ENCODE results near the gene SMARCA2.
A peak's percentile ranks its signal among the peaks of the same experiment; 100 is the strongest.

The SMARCA2 gene

DNA sequence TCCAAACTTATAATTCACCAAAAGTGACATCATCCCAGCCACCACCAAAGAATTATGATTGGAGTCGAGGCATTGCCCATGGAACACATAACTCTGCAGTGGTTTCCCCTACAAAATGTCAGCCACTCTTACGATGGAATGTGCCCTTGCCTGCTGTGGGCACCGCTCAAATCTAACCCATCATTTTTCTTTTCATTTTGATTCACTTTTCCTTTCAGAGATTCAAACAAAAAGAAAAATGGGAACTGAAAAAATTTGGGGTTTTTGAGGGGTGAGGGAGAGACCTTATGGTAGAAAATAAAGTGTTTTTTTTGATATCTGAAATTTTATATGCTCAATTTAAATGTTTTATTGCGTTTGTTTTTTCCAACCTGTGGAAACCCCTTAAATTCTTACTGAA lies 28.1 kb downstream of the SMARCA2 start:
- no peak for DNase-seq

DNA sequence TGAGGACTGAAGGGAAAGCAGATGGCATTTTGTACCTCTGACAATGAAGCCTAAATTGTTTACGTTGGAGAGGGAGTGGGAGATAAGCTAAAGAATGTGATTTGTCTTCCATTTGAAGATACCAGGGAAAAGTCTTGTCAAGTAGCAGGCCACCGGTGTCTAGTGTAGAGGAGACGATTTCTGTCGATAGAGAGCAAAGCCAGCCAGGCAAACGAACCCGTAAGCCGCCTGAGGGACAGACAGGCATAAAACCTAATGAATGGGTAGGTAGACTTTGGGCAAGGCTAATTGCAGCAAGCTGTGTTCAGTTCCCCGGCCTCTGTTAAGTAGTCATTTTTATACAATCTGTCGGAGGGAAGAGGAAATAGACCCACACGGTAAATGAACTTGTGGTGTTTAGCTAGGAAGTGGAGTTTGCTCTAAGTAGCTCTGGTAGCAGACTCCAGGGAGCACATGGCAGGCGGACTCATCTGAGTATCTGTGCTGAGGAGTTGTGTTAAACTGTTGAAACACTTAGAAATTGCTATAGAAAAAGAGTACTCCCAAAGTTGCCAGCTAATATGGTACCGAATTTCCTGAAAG lies 28.8 kb downstream of the SMARCA2 start:
- DNase-seq: no peak

- DNase-seq: no peak
Measured at GRCh38 chr9:2047144-2047671, 32.1 kb downstream of the SMARCA2 start.

- DNase-seq: no peak
Measured at GRCh38 chr9:2047916-2048315, 32.8 kb downstream of the SMARCA2 start.

DNA sequence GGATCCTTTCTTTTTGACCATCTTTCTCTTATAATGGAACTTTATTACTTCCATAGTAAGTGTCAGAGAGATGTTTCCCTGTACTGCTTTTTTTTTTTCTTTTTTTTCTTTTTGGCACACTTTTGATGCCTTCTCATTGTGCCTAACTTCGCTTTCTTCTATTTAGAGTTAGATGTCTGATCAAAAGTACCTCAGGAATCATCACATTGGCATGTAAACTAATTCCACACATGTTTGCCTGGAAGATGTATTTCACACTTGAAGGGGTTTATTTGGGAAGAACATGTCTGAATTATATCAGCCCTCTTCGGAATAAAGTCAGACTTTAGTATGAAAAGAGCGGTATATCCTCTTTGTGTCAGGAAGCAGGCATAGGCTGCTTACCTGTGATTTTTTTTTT lies 35.1 kb downstream of the SMARCA2 start:
- DNase-seq: no peak

DNA sequence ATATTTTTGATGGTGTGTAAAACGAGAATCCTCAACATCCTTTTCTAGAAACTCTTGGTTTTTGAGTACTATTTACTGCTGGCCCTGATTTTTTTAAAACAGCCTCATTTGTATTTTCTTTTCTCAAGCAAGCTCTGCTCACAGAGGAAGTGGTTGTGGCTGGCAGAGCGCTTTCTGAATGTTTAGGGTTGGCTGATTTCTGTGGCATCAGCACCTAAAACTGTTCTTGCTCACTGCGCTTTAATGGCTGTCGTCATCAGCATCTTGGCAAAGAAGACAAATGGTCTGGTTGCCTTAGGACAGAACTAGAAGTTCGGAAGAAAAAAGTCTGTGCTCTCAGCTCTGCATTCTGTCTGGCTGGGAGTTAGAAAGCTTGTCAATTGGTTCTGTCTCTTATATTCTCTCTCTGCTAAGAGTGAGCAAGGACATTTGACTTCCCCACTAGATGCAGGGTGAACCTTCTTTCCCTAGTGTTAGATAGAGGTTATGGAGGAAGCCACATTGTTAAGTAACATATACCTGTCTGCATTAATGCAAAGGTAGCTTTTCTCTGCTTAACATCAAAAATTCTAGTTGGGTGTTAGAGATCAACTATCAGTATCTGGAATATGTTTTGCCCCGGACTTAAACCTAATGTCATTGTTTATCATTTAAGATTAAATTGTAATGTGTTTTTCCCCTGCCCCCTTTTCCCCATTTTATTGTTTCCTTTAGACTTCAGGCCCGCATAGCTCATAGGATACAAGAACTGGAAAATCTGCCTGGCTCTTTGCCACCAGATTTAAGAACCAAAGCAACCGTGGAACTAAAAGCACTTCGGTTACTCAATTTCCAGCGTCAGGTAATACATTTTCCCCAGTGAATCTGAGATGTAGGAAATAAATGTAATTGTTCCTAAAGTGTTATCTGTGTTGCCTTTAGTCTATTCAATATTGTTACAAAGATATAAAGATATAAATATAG lies 39.0 kb downstream of the SMARCA2 start:
- DNase-seq: peak; percentile 56

GRCh38 chr9:2055203-2055658 lies 40.1 kb downstream of the SMARCA2 start:
- no peak for DNase-seq

DNA sequence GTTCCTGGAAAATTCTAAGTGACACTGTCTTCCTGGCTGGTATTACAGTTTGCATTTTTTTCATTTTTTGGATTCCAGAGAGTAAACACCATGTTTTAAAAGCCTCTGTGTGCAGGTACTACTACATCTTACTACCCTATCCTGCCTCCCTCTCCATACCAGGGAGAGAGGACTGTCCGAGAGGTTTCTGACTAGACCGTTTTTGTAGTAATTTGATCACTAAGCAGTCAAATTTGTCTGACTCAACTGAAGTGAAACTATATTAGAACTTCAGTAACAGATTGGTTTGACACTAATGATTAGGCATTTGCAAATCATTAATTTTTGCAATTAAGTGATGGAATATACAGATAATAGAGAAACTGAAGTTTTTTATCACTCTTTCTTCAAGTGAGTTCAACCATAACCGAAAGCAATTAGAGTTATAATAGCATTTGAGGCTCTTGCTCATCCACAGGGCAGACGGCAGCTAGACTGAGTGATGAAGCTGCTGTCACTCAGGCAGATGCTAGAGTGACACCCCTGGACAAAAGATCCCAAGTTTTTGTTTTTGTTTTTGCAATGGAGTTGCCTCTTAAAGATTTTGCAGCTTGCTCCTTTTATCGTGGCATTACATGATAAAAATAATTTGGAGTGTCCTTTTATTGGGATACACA lies 44.3 kb downstream of the SMARCA2 start:
- no peak for DNase-seq

DNA sequence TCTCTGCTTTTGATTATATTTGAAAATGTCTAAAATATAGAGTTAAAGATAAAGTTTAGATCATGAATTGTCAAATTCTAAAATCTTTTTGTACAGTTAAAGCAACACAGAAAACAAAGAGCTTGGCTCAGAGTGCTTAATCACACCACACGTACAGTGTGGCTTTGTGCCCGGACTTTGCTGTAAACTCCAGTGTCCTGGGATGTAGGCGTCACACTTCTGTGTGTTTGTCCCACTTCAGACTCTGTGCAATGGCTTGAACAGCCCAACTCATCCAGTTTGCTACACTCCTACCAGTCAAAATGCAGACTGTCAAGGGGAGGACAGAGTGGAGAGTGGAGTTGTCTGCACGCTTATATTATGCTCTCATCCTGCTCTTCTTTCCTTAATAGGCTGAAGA lies 45.3 kb downstream of the SMARCA2 start:
- DNase-seq: no peak

GRCh38 chr9:2065704-2066103 lies 50.6 kb downstream of the SMARCA2 start:
- DNase-seq: no peak

- DNase-seq: no peak
Measured at GRCh38 chr9:2066312-2067273, 51.4 kb downstream of the SMARCA2 start.

- no peak for DNase-seq
Measured at GRCh38 chr9:2072752-2073405, 57.7 kb downstream of the SMARCA2 start.

- no peak for DNase-seq
Measured at GRCh38 chr9:2082772-2083171, 67.6 kb downstream of the SMARCA2 start.

DNA sequence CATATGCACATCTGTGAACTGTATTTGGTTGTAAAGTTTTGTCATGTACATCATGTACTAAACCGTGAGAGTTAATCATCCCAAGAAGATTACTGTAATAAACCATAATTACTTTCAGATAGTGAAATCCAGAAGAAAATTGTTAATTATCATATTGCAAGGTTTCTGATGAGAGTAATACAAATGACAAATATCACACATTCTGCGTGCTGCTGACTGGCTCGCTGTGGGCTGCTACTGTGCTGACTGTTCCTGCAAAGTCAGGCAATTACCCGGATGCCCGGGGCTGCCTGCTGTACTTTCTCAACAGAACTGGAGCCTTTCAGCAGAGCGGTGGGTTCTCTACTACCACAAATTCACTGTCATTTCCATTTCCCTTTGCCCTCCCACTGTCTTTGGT lies 68.3 kb downstream of the SMARCA2 start:
- no peak for DNase-seq

DNA sequence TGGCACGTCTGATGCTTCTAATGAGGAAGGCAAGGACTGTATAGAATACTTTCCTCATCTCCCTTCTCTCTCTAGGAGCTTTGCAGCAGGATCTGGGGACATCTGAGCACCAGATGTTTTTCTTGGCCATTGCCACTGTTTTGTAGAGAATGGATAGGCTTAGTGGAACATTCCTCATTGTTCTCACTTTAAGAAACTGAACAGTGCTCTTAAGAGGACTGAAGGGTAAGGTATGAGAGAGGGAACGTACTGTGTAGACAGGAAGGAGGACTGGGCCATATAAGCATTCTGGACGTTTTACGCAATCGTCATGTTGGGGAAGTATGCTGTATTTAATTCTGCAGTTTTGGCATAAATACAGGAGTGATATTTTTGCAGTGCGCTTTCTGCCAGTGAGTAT lies 70.6 kb downstream of the SMARCA2 start:
- DNase-seq: no peak

DNA sequence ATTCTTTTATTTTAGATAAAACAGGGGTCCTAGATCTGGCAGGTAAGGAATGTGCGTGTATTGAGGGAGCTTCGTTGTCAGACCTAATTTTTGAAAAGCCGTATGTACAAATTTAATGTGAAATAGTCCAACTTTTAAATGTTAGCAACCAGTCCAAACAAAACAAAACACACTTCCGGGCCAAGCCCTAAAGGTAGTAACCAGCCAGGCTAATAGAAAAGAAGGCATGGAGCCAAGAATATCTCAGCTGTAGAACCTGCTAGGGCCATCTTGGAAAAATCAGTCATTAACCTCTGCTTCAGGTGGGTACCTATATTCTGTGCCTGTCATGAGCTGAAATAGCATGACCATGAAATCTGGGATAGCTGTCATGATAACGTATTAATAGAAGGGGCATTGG lies 71.0 kb downstream of the SMARCA2 start:
- DNase-seq: no peak

DNA sequence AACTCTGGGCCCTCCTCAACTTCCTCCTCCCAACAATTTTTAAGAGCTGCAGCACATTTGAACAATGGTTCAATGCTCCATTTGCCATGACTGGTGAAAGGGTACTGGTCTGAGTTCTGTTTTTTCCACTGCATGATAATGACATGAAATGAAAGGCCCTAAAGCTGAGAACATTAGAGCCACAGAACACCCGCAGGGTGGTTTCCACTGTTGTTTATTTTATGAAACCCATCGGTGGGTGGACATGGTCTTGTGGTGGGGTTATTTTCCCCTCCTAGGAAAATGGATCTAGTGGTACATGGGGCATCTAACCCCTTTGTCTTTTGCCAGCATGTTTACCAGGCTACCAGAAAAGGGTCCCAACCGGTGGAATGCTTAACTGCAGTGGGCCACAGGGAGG lies 71.8 kb downstream of the SMARCA2 start:
- DNase-seq: no peak

DNA sequence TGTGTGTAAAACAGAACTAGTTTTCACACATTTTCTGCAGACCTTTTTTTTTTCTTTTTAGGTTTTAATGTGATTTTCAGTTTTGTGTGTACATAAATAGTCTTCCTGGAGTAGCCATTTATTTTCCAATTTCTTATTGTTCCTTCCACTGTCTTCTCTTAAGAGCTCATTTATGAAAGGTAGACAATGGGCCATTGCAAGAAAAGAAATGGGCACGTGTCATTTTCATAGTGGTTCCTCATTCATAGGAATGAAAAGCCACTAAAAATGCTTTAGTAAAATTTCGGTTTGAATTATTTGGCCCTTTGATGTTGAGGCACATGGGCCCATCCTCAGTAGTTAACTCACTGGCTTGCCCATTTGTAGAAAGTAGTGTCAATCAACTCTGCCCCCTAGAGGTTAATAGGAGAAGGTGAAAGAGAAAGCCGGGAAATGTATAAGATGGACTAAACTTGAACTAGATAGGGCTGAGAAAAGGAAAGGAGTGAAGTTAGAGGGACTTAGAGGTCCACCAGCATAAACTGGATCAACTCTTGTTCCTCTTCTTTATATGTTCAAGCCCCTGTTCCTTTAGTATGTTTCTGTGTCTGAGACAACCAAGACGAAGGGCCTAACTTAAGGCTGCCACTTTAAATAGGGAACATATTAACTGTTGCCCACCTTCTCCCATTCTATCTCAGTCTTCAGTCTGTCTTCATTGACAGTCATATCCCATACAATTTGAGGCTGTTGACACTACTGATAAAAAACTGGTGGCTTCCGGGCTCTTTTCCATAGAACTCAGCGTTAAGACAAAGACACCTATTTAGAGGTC lies 72.6 kb downstream of the SMARCA2 start:
- DNase-seq: no peak

DNA sequence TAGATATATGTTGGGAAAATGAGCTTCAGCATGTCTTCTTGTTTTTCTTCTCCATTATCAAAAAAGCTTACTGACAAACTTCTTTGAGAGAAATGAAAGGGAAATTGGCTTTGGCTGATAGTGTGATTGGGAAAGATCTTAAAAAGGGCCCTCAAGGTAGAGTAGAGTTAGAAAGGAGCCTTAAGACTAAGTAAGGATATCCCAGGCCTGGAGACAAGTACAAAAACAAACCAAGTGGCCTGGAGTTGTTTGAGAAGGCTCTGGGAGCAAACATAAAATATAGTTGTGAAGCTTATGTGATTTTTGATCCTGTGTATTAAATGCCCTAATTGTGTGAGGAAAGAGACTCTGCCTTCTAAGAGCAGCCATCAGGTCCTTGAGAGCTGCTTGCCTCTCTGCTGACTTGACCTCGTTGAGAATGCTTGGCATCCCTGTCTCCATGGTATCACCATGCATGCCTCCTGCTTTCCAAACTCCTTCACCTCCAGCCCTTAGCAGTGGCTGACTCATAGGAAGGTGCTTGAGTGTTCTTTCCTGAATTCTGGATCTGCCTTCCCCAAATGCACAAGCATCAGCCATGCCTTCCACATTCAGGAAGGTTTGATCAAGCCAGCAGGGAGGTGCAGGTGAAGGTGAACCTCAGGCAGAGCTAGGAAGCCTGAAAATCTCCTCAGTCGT lies 78.9 kb downstream of the SMARCA2 start:
- DNase-seq: no peak

GRCh38 chr9:2096376-2096970 lies 81.3 kb downstream of the SMARCA2 start:
- no peak for DNase-seq

Data from activated T-cell treated with anti-CD3 and anti-CD28 coated beads, Interleukin-2, amount 50 U/mL, for 1 hour (primary cell).